COLO668 (cell line): ENCODE results near the gene SORCS2.

Source experiments
- DNase-seq: peaks from one replicate; lab custom pipeline; 2025; ENCODE audit not compliant: unreplicated experiment; lab: John Stamatoyannopoulos, UW

SORCS2 gene

DNA sequence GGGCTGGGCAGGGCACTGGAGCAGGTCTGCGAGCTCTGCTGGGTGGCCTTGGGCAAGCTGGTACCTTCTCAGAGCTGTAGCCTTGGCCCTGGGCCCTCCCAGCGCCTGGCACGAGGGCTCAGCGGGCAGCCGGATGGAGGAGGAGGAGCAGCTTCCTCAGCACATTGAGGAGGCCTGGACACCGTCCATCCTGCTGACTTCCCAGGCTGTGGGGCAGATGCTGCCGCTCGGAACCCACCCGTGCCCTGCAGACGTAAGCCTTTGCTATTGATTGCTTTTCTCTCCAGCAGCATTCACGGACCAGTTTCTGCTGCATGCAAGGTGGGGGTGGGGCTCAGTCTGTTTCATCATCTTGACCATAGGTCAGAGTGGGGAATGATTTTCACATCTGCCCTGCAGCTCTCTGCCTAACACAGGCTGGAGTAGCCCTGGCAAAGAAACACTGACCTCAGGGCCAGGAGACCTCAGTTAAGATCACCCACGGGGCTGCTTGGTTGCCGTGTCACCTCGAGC, 323.1 kb downstream of the SORCS2 start:
- no peak for DNase-seq

DNA sequence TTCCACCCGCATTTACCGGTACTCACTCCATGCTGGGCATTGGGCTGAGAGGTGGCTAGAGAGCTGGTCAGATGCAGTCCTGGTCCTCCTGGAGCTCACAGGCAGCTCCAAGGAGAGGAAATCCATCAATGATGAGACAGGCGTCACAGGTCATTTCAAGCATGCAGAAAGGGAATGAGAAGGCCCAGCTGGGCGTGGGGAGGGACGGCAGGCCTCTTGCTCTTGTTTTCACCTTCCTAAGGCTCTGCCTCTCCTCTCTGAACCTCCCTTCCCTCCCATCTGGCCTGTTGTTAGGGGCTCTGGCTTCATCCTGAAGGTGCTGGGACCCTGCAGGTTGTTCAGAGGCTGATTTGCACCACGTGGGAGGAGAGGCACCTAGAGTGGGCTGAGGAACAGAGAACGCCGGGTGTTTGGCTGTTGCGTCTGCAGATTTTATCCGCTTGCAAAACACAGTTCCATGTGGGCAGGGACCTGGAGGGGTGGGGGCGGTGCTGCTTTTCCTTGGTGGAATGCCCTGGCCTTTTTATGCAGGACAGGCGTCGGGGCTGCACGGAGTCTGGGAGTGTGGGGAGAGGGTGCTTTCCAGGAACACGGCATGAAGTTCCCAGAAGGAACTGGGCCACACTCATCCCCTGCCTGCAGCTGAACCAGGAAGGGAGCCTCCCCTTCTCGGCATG, 323.9 kb downstream of the SORCS2 start:
- no peak for DNase-seq

DNA sequence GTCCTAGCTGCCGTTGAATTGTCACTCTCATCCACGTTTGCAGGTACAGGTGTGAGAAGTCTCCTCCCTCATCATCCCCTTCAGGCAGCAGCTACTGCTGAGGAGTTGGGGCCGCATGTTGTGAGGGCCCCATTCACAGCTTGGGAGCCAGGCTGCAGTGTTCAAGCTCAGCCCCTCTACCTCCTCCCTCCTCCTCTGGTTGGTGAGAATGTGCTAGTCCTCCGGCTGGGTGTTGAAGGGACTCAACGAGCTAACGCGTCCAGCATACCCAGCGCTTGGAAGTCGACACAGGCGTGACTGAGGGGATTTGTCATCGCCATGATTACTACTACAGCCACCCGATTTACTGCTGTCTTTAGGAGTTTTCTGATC, 324.4 kb downstream of the SORCS2 start:
- no peak for DNase-seq

DNA sequence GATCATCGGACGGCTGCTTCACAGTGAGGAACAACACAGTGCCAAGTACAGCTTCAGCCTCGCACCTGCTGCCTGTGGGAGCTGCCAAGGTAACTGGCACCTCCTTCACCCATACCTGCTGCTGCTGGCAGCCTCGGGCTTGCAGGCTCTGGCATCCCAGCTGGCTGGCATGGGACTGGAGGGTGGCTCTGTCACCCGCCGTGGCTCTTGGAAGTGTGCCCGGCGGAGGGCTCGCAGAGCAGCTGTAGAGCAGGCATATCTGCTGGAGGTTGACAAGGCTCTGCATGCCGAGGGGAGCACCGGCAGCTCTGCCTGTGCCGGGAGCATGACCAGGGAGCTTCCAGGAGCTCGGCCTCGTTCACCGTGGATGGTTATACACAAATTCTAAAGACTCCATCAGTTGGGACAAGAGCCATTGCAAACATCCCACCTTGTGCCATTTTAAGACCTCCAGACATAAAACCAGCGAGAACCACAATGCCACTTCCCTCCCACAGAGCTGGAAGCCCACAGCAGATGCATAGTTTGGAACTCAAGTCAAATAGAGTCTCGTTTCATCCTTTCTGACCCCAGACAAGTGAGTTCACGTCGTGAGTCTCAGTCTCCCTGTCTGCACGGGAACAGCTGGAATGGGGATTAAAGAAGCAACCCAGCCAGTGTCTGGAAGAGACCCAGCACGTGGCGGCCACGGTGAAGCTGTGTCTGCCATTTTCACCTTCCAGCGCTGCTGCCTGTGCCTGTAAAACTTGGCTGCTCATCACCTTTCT, 326.7 kb downstream of the SORCS2 start:
- no peak for DNase-seq

DNA sequence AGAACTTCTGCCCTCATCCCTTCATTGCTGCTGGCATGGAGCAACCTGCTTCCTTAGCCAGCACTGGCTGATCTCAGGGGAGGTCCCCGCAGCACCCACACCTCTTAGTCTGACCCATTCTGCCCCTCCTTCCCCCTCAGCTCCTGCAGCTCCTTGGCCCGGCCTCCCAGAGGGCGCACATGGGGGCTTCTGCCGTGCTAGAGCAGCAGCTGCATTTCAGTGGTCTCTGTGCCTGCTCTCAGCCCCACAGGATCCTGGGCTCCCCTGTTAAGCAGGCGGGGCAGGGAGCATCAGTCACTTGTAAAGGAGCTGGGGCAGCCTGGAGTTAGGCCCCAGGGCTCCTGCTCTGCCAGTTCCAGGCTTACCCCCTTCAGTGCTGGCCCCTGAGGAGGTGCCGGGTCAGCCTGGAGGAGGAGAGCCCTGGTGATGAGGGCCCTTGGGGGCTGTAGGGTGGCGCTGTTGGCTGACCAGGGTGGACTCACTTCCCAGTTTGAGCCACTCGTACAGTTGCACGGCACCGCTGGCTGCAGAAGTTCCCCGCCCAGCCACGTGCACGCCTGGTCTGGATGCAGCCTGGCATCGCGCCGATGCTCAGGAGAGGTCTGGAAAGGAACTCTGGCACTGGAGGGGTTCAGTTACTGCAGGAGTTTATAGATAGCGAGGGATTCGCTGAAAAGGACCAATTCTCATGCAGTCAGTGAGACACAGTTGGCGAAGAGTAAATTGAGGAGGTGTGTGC, 327.5 kb downstream of the SORCS2 start:
- no peak for DNase-seq

DNA sequence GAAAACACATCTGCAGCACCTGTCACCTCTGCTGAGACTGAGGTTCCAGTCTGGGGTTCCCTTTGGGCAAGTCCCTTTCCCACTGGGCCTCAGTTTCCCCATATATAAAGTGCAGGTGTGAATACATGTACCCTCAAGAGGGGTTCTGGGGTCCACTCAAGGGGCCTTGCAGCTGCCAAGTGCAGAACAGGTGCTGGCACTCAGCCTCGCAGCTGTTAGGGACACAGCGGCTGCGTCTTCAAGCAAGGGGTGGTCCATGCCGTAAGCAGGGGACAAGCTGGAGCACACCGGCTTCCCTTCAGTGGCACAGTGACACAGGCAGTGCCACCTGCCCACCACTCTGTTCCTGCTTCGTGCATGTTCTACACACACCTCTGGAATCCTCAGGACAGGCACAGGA, 329.3 kb downstream of the SORCS2 start:
- DNase-seq: no peak

DNA sequence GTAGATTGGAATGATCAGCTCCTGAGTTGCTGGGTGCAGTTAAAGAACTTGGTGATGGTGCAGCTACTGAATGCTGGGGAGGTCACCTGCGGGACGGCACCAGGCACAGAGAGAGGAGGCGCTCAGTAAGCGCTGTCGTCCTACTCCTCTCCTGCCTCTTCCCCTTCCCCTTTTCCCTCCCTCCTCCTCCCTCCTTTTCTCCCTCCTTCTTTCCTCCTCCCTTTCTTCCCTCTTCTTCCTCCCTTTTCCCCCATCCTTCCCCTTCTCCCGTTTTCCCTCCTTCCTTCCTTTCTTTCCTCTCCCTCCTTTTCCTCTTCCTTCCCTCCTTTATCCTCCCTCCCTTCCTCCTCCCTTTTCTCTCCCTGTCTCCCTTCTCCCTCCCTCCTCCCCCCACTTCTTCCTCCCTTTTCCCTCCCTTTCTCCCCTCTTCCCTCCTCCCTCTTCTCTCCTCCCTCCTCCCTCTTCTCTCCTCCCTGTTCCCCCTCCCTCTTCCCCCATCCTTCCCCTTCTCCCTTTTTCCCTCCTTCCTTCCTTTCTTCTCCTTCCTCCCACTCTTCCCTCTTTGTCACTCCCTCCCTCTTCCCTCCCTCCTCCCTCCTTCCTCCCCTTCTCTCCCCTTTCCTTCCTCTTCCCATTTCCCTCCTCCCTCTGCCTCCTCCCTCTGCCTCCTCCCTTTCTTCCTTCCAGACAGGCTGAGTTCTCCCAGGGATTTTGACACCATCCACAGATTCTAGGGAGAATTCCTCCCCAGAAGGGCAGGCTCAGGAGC, 330.3 kb downstream of the SORCS2 start:
- DNase-seq: no peak

DNA sequence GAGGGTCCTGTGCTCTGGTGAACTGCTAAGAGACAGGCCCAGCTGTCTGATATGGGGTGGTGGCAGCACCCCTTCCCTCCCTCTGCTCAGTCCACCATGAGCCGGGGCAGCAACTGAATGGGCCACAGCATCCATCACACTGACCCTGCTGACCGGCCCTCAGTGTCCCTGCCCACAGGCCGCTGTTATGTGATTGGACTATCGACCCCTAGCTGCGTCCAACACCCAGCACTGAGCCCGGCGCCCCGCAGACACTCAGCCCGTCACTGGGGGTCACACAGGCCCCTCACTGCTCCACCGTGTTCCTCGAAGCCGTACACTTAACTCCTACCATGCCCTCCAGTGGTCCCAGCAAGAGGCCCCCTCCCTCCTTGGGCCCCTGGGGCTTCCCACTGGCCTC, 331.2 kb downstream of the SORCS2 start:
- no peak for DNase-seq

DNA sequence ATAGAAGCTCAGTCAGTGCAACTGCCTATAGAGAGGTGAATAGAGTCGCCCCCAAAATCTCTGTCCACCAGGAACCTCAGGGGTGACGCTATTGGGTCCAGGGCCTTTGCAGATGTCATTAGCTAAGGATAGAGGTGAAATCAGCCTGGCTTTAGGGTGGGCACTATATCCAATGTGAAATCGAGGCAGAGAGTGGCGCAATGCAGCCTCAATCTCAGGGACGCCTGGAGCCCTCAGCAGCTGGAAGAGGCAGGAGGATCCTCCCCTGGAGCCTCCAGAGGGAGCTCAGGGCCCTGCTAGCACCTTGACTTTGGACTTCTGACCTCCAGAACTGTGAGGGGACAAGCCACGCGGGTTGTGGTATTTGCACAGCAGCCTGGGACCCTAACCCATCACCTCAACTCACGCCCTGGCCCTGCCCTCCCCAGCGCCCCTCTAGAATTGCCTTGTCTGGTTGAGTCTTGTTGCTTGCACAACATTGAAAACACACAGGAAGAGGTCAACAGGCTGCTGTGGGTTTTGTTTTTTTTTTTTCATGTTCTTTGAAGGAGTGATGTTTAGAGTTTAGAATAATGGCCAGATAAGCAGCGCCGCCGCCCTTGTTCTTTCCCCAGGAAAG, 331.8 kb downstream of the SORCS2 start:
- DNase-seq: no peak

DNA sequence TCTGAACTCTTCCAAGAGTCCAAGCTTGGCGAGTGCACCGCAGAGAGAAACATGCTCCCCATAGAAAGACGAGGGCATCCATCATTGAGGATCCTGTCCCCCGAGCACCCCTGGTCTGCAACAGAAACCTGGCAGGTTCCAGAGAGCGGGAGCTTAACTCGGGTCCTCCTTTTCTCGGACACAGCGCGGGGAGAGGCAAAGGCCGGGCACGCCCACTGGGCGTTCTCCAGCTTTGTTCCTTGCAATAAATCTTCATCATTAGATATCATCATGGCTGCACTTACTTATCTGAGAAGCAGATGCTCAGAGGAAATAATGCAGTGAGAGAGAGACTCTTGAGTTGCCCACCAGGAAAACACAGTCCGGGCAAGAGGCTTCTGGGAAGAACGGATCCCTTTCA, 332.5 kb downstream of the SORCS2 start:
- DNase-seq: no peak

DNA sequence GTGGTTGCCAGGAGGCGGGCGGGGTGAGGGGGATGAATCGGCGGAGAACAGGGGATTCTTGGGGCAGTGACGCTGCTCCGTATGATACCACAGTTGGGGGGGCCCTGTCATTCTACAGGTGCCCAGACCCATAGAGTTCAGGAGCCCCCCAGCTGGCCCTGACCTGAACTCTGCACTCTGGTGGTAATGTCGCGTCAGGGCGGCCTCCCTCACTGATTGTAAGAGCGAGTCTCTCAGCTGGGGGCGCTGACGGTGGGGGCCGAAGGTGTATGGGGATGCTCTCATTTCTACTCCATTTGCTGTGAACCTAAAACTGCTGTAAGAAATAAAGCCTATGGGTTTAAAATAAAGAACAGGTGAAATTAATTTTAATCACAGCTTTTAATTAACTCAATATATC, 334.2 kb downstream of the SORCS2 start:
- DNase-seq: no peak

DNA sequence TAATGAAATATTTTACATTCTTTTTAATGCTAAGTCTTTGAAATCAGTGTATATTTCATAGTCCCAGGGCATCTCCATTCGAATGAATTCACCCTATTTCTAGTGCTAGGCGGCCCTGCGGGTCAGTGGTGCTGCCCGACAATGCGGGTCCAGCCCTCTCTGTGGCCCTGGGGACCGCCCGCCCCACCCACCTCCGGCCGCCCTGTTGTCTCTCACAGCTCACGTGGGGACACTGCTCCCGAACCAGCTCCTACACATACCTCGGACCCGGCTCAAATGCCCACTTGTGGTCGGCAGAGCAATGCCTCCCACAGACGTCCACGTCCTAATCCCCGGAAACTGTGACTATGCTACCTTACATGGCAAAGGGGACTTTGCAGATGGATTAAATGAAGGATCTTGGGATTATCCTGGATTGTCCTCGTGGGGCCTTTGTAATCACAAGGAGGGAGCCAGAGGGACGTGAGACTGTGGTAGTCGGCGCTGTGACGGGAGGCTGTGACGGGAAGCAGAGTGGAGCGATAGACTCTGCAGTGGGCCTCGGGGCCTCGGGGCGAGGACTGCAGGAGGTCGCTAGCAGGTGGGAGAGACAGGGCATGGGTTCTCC, 334.7 kb downstream of the SORCS2 start:
- no peak for DNase-seq

DNA sequence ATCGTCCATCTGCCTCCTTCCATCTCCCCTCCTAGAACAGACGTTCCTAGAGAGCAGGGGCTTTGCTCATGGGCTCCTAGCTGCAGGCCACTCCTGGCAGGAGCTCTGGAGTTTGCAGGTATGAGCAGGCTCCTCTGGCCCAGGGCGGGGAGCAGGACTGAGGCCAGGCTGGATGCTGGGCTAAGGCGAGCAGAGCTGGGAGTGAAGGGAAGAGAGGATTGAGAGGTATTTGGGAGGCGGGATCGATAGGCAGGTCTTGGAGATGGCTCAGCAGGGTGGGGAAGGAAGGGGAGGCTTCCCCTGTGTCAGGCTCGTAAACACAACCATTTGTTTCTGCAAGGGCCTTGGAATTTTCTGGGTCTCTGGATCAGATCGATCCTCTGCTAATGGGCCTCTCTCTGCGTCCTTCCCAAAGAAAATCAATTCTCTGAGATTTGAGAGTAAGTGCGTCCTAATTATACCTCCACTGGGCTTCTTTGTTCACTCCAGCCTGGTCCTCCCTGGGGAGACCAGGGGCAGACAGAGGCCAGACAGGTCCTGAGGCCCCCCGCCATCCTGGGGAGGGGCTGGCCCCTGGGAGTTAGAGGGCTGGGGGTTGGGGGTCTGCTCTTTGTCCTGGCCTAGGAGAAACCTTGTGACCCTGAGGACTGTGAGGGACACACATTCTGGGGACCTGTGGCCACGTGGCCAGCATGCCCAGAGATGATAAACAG, 337.2 kb downstream of the SORCS2 start:
- no peak for DNase-seq

DNA sequence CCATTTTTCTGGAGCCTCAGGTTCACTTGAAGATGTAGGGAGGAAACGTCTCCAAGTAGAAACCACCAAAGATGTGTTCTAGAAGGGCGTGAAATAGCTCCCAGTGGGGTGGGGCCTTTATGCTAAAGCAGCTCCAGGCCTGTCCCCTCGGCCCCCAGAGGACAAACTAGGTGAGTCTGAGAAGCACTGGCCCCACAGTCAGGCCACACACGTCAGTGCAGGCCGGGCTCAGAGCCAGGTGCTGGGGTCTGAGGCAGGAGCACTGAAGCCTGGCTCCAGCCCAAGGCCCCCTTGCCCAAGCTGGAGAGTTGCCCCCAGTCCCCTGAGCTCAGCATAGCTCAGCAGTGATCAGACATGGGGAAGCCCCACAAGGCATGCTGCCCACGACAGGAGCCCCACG, 337.7 kb downstream of the SORCS2 start:
- DNase-seq: no peak

DNA sequence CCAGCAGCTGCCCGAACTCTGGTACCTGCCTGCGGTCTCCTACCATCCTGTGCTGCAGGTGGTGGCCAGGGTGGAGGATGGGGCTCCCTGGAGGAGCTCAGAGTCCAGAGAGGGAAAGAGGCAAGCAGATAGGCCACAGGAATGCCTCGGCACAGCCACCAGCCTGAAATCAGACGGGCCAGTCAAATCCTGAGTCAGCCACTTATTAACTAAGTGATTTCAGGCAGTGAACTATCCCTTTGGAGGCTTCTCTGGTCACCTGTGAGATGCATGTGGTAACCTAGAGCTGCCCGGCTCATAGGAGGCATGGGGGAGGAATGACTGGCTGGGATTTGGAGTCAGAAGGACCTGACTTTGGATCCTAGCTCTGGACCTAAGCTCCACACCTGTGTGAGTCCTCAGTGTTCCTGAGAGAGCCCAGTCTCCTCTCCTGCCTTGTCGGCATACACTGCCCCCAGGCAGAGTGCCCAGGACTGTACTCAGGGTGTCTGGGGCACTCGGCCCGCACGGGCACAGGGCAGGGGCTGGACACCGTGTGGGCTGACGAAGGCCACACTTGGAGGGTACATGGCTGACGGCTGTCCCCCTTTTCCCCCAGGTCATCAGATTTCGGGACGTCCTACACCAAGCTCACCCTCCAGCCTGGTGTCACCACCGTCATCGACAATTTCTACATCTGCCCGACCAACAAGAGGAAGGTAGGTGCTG, 338.7 kb downstream of the SORCS2 start:
- DNase-seq: no peak

DNA sequence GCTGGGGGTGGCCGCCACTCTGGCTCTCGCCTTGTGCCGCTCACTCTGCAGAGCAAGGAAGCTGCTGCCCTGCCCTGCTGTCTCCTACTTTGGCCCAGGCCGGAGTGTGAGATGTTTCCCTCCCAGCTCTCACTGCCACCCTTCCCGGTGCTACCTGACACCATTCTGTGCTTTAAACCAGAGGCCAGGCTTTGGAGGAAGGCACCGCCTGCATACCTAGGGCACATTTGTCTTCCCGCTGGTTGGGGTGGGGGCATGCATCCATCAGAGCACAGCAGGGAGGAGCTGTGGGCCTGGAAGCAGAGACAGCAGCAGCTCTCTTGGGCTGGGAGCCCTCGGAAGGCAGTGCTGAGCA, 339.3 kb downstream of the SORCS2 start:
- DNase-seq: no peak

DNA sequence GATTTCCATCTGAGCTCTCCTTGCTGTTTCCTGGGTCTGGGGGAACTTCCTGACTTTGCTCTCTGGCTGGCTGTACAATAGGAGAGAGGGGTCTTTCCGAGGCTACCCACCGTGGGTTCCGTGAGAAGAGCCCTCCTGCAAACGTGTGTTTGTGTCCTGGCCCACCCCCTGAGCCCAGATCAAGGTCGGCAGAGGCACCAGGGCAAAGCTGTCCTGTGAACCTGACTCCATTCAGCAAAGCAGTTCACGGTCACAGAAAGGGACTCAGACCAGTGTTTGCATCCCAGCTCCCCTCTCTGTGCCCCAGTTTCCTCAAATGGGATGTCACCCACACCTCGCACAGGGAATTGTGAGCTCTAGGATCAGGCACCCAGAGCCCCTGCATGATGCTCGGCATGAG, 339.7 kb downstream of the SORCS2 start:
- no peak for DNase-seq

DNA sequence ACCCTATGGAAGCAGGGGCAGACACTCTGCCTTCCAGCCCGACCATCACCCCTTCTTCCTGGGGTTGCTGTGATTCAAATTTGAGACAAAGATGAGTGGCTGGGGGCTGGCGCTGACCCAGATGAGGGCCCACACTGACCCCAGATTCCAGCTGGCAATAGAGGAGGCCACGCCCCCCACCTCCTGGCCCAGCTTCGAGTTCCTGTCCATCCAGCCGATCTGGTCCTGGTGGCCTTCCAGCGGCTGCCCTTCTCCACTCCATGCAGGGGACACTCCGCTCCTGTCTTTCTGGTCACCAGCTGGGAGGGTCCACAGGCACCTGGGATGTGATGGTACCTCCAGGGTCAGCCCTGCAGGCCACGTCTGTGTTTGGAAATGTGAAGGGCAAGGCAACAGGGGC, 340.9 kb downstream of the SORCS2 start:
- DNase-seq: no peak

DNA sequence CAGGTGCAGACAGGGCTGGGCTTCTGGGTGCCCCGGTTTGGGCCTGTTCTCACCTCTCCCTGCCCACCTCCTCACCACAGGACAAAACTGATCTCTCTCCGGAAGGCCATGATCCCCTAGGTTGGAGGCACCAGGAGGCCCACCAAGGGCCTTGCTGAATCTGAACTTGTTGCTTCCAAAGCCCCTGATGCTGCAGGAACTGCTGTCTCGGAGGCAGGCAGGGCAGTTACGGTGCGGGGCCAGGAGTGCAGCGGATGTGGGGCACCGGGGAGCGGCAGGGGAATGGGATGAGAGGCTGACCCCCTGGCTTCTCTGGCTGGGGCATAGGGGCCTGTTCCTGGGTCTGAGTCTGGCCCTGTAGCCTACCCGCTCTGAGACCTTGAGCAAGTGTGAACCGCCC, 342.8 kb downstream of the SORCS2 start:
- DNase-seq: no peak
